Stimulated activated CD4-positive, alpha-beta T cell treated with anti-CD3 and anti-CD28 coated beads, Interleukin-15, amount 100 ng/mL, for 1 hour (primary cell): Measurements from ENCODE around the gene SEC23A.
"Not testable (repeated sequence)": the region's sequence is repeated elsewhere in the genome, so short reads cannot be mapped to it uniquely, and the experiment has no call there.

ENCODE experiments used
- DNase-seq, 2 donors: peaks; one replicate each; pipeline ENCODE4 v3.0.0-alpha.2; 2020; ENCODE audit warnings: low read depth in 1 of 2, low spot score in 1 of 2

The SEC23A gene

DNA sequence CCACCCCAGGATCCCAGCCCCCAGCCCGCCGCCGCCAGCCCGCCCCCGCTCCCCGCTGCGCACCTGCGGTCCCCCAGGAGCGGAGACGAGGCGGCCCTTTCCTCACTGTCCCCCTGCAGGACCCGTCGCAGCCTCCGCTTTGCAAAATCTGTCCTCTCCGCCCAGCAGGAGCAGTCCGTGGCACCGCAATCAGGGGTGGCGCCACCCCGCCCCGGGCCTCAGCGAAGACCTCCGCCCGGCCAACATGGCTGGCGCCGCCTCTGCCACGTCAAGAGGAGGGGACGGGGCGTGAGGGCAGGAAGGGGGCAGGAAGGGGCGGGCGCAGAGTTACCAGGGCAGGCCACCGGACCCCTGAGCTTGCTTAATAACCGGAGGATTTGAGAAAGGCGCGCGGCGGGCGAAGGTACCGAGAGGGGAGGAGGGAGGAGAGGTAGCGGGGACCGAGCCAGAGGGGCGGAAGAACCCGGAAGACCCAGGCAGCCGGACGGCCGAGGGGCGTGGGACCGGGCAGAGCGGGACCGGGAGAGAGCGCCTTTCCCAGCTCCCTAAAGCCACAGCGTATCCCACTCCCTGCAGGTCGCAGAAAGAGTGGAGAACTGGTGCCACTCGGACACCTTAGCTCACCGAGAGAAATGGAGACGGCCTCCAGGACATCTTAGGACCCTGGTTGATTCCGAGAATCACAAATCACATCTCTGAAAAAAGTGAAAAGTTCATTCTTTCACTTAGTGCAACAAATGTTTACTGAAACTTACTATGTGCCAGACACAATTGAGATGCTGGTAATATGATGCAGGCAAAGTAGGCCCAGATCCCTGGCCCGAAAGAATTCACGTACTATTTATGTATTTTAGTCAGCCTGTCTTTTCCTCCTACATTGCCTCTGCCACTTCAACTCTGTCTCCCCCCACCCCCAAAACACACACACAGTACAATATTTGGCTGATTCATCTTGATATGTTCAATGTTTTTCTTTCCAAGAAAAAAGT is at the start of gene SEC23A:
Gene SEC23A (minus strand): TSS at position 267 of the 989 bp plus-strand sequence. CDS start 7,117 bp downstream, outside the sequence.
- DNase-seq = peak; percentile 69 to 73

DNA sequence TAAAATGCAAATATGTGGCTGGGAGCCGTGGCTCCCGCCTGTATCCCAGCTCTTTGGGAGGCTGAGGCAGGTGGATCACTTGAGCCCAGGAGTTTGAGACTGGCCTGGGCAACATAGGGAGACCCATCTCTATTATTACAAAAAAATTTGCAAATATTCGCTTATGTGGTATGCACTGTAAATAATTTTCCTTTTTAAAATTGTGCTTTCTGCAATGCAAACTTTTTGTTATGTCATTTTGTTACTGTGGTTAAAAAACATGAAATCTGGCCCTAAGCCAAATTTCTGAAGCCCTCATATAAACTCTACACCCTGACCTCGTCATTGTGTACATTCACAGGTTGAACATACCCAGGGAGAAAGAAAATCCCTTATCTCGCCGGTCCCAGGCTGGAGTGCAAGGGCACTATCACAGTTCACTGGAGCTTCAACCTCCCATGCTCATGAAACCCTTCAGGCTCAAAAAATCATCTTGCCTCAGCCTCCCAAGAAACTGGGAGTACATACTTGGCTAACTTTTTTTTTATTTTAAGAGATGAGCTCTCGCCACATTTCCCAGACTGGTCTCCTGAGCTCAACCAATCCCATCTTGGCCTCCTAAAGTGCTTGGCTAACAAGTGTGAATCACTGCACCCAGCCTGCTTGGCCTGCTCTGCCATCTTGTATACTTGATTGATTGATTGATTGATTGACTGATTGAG is 42.4 kb upstream of the SEC23A start:
- no peak for DNase-seq

- DNase-seq = not testable (repeated sequence)
Measured at GRCh38 chr14:39143226-39143625, 40.2 kb upstream of the SEC23A start.

- DNase-seq = not testable (repeated sequence)
Measured at GRCh38 chr14:39141623-39142022, 38.6 kb upstream of the SEC23A start.

- DNase-seq = no peak
Measured at GRCh38 chr14:39140170-39140569, 37.1 kb upstream of the SEC23A start.

DNA sequence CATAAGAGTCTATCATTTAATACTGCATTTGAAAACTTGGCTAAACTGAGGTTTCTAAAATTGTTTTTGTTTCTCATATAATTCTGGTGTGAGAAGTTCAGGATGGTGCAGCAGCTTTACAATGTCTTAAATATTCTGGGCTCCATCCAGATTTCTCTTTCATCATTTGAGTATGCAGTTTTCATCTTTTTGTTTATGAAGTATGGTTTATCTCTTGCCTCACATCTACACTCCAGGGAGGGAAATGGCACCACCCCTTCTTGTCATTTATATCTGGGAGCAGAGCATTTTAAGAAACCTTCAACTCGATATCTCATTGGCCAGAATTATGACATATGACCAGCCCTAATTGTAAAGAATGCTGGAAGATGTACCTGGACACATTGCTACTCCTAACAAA is 35.4 kb upstream of the SEC23A start:
- DNase-seq = no peak

- DNase-seq = not testable (repeated sequence)
Measured at GRCh38 chr14:39137835-39138234, 34.8 kb upstream of the SEC23A start.

- DNase-seq = no peak
Measured at GRCh38 chr14:39122330-39123138, 19.5 kb upstream of the SEC23A start.

DNA sequence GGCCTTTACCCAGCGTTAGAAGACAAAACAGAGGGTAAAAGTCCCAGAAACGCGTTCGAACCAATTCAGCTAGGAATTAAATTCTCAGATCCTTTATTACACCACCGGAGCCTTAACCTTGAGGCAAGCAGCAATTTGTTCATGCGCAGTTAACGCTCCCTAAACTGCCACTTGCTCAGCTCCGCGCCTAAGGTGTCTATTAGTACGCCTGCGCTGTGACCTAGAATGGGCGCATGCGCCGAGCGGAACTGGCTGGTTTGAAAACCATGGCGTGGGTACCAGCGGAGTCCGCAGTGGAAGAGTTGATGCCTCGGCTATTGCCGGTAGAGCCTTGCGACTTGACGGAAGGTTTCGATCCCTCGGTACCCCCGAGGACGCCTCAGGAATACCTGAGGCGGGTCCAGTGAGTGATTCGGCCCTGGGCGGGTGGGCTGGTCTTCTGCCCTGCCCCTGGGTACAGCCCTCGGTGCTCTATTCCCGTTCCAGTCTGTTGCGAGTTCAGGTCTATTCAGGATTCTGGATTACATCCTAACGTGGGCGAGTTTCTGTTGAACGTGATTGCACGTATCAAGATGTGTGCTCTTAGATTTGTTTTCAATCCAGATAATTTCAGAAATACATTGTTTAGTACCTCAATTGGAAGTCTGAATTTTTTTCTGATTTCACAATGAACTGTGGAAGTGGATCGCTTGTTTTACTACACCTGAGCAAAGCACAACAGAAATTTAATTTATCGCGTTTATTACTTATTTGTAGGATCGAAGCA is 11.2 kb upstream of the SEC23A start, which contains the start of gene GEMIN2:
Gene GEMIN2 (plus strand): TSS at position 251 of the 766 bp plus-strand sequence. CDS start 16 bp downstream, at position 267.
- DNase-seq = peak; percentile 87 to 88

DNA sequence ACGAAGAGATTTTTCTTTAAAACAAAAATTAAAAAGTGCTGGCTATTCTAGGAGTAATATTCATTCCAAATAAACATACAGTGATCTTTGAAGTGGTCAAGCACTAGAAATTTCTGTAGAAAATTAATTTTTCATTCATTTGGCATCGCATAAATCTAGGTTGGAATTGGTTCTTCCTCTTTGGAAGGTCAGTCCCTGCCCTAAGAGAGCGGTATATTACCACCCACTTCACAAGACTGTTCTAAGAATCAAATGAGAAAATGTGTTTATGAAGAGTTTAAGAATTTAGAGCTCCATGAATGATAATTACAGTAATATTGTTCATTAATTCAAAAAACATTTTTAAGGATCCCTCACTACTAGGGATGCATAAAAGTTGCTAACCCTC is 10.6 kb upstream of the SEC23A start:
- DNase-seq = no peak

GRCh38 chr14:39109893-39110715 is 7.1 kb upstream of the SEC23A start:
- no peak for DNase-seq

DNA sequence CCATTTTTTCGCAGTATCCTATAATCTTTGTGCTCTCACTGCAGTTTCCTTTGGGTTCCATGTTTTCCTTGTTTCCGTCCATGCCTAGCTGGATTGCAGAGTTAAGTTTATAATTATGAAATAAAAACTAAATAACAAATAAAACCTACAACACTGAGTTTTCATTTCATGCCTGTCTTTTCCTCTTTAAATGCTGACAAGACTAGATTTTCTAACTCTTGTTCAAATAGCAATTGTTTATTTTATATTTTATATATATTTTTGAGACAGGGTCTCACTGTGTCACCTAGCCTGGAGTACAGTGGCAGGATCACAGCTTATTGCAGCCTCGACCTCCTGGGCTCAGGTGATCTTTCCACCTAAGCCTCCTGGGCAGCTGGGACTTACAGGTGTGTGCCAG is 5.8 kb upstream of the SEC23A start:
- no peak for DNase-seq

GRCh38 chr14:39107591-39107996 is 4.6 kb upstream of the SEC23A start:
- DNase-seq = no peak

DNA sequence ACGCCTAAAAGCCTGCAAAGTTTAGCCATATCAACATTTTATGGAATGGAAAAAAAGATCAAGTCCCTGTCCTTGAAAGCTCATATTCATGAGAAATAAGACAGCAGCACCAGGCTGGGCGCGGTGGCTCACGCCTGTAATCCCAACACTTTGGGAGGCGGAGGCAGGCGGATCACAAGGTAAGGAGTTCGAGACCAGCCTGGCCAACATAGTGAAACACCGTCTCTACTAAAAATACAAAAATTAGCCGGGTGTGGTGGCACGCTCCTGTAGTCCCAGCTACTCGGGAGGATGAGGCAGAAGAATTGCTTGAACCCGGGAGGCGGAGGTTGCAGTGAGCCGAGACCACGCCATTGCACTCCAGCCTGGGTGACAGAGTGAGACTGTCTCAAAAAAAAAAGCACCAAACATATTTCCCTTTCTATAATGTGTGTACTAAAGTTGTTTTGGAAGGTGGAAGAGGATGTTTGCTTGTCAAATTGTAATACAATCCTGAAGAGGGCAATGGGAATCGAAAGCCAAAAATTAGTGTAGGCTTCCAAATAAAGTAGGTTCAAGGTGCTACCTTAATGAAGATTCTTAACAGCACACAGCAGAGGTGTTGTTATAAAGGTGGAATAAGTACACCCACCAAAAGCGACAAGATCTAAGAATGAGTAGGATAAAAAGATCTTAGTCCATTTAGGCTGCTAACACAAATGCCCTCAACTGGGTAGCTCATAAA is 1.2 kb upstream of the SEC23A start:
- DNase-seq = not testable (repeated sequence)

- DNase-seq = no peak
Measured at GRCh38 chr14:39102265-39102968, 618 bp downstream of the SEC23A start.

DNA sequence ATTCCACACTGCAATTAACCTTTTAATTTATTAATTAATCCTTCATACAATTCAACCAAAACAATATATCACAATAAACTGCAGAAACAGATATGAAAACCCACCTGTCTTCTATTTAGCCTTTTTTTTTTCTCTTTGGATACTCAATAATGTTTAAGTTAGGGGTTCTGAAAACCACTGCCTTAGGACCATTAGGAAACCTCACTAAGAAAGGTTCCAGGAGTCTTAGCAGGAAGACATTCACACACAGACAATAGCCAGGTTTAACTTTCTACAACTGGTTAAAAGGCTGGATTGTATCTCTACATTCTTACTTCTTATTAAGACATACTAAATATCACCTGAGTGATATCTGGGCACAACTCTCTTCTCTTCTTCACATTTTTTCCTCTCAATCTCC is 3.3 kb downstream of the SEC23A start:
- DNase-seq = no peak

- not testable (repeated sequence) for DNase-seq
Measured at GRCh38 chr14:39099215-39099614, 3.8 kb downstream of the SEC23A start.

- no peak for DNase-seq
Measured at GRCh38 chr14:39097159-39097558, 5.9 kb downstream of the SEC23A start.
